IMR-90 (cell line): ENCODE data around the gene LPCAT2.
A peak's percentile ranks its signal among the peaks of the same experiment; 100 is the strongest.

Source experiments
- BHLHE40 ChIP-seq: fragments of 150-350 bp; IDR thresholded peaks from 2 replicates; pipeline ENCODE4 v1.6.1; 2016; ENCODE audit warnings: mild to moderate bottlenecking, low read depth, low read length
- CEBPB ChIP-seq: IDR thresholded peaks from 2 replicates; pipeline ENCODE4 v1.6.1; 2012; ENCODE audit warnings: low read depth, low read length, improper control_type of control experiment
- CTCF ChIP-seq: conservative IDR thresholded peaks from 2 replicates; pipeline ENCODE4 v1.5.1; 2012; ENCODE audit warnings: mild to moderate bottlenecking, low read depth, low read length, improper control_type of control experiment
- ELK1 ChIP-seq: fragments of 150-350 bp; IDR thresholded peaks from 2 replicates; pipeline ENCODE4 v1.6.1; 2016; ENCODE audit warnings: low read depth, mild to moderate bottlenecking, low read length, moderate library complexity, borderline replicate concordance
- MAFK ChIP-seq: IDR thresholded peaks from 2 replicates; pipeline ENCODE4 v1.6.1; 2012; ENCODE audit warnings: low read depth, low read length, improper control_type of control experiment
- MXI1 ChIP-seq: IDR thresholded peaks from 2 replicates; pipeline ENCODE4 v1.6.1; 2012; ENCODE audit warnings: low read depth, mild to moderate bottlenecking, low read length, moderate library complexity, borderline replicate concordance
- POLR2A ChIP-seq: IDR thresholded peaks from 2 replicates; pipeline ENCODE4 v1.6.1; 2012; ENCODE audit warnings: mild to moderate bottlenecking, low read depth, low read length
- RAD21 ChIP-seq: IDR thresholded peaks from 2 replicates; pipeline ENCODE4 v1.6.1; 2012; ENCODE audit warnings: low read length, improper control_type of control experiment
- RFX5 ChIP-seq: IDR thresholded peaks from 2 replicates; pipeline ENCODE4 v1.8.0; 2012; ENCODE audit warnings: low read depth, mild to moderate bottlenecking, low read length, moderate library complexity
- SMC3 ChIP-seq: fragments of 150-350 bp; IDR thresholded peaks from 2 replicates; pipeline ENCODE4 v1.6.1; 2016; ENCODE audit warnings: low read depth, mild to moderate bottlenecking, antibody characterized with exemption, low read length, moderate library complexity
- USF2 ChIP-seq: fragments of 150-350 bp; IDR thresholded peaks from 2 replicates; pipeline ENCODE4 v1.6.1; 2017; ENCODE audit warnings: mild to moderate bottlenecking, antibody characterized with exemption, low read length, low read depth

GRCh38 chr16:55508941-55509931 is at the start of gene LPCAT2:
- TF ChIP-seq CTCF, result no peak
- TF ChIP-seq SMC3, result no peak
- TF ChIP-seq BHLHE40, result no peak
- no peak for TF ChIP-seq USF2
- TF ChIP-seq POLR2A, result peak; percentile 74
- no peak for TF ChIP-seq MAFK
- no peak for TF ChIP-seq RFX5
- TF ChIP-seq CEBPB, result no peak
- TF ChIP-seq MXI1, result 0 out of 2 replicates have a peak, but pooled peaks have one; percentile 7
- no peak for TF ChIP-seq RAD21
- no peak for TF ChIP-seq ELK1
